ENCODE measurements around the gene GPR176. TPM values are rescaled to one million over a fixed set of nuclear protein-coding genes. Genes with fewer than 3 reads are reported as not detected.

The GPR176 gene
- polyA plus RNA-seq, 1 donor: 9.4 TPM

- H3K9me3 ChIP-seq (ENCODE audit: control insufficient read depth, low read depth, low read length): no peaks in the 10 kb centered on the region
- no peak for DNase-seq
- H3K27me3 ChIP-seq (ENCODE audit: control insufficient read depth, insufficient read depth, low read length): no peaks in the 10 kb centered on the region
- H3K36me3 ChIP-seq (ENCODE audit: control insufficient read depth, insufficient read depth, low read length): no peaks in the 10 kb centered on the region
- WGBS (ENCODE audit: insufficient coverage, low lambda C conversion rate): 83% methylated on average over 1 of the region's 1 CpG
- no peaks in the 10 kb centered on the region for H3K4me1 ChIP-seq (ENCODE audit: control insufficient read depth, insufficient read depth, low read length)
- H3K4me3 ChIP-seq (ENCODE audit: low read length): no peak overlapping the region
- H3K27ac ChIP-seq (ENCODE audit: low read length): no peak overlapping the region
Measured at GRCh38 chr15:39850436-39850835, 69.6 kb downstream of the GPR176 start.

GRCh38 chr15:39846108-39846507, 74.0 kb downstream of the GPR176 start:
- Histone ChIP-seq H3K4me3 (ENCODE audit: low read length) (no peak overlapping the region), H3K27me3 (ENCODE audit: control insufficient read depth, insufficient read depth, low read length) (no peaks in the 10 kb centered on the region), H3K36me3 (ENCODE audit: control insufficient read depth, insufficient read depth, low read length) (no peaks in the 10 kb centered on the region), H3K27ac (ENCODE audit: low read length) (no peak overlapping the region), H3K4me1 (ENCODE audit: control insufficient read depth, insufficient read depth, low read length) (no peaks in the 10 kb centered on the region), H3K9me3 (ENCODE audit: control insufficient read depth, low read depth, low read length) (no peaks in the 10 kb centered on the region)
- DNase-seq: no peak
- WGBS (ENCODE audit: insufficient coverage, low lambda C conversion rate): no CpG with 5 or more reads among the region's 2 CpGs

- Histone ChIP-seq H3K36me3 (ENCODE audit: control insufficient read depth, insufficient read depth, low read length) (no peaks in the 10 kb centered on the region), H3K27me3 (ENCODE audit: control insufficient read depth, insufficient read depth, low read length) (no peaks in the 10 kb centered on the region), H3K4me1 (ENCODE audit: control insufficient read depth, insufficient read depth, low read length) (no peaks in the 10 kb centered on the region), H3K4me3 (ENCODE audit: low read length) (no peak overlapping the region), H3K27ac (ENCODE audit: low read length) (no peak overlapping the region), H3K9me3 (ENCODE audit: control insufficient read depth, low read depth, low read length) (no peaks in the 10 kb centered on the region)
- 75% methylated on average over 2 of the region's 5 CpGs for WGBS (ENCODE audit: insufficient coverage, low lambda C conversion rate)
- DNase-seq: no peak
Measured at GRCh38 chr15:39845582-39845981, 74.5 kb downstream of the GPR176 start.

- no CpG with 5 or more reads among the region's 2 CpGs for WGBS (ENCODE audit: insufficient coverage, low lambda C conversion rate)
- H3K27me3 ChIP-seq (ENCODE audit: control insufficient read depth, insufficient read depth, low read length): no peaks in the 10 kb centered on the region
- no peaks in the 10 kb centered on the region for H3K9me3 ChIP-seq (ENCODE audit: control insufficient read depth, low read depth, low read length)
- no peak overlapping the region for H3K27ac ChIP-seq (ENCODE audit: low read length)
- no peaks in the 10 kb centered on the region for H3K36me3 ChIP-seq (ENCODE audit: control insufficient read depth, insufficient read depth, low read length)
- H3K4me1 ChIP-seq (ENCODE audit: control insufficient read depth, insufficient read depth, low read length): no peaks in the 10 kb centered on the region
- DNase-seq: no peak
- H3K4me3 ChIP-seq (ENCODE audit: low read length): no peak overlapping the region
Measured at GRCh38 chr15:39843565-39843964, 76.5 kb downstream of the GPR176 start.

- peak in 1 of 2 donors; percentile 19 for DNase-seq
- Histone ChIP-seq H3K36me3 (ENCODE audit: control insufficient read depth, insufficient read depth, low read length) (no peaks in the 10 kb centered on the region), H3K4me1 (ENCODE audit: control insufficient read depth, insufficient read depth, low read length) (no peaks in the 10 kb centered on the region), H3K27me3 (ENCODE audit: control insufficient read depth, insufficient read depth, low read length) (no peaks in the 10 kb centered on the region), H3K4me3 (ENCODE audit: low read length) (no peak overlapping the region), H3K9me3 (ENCODE audit: control insufficient read depth, low read depth, low read length) (no peaks in the 10 kb centered on the region), H3K27ac (ENCODE audit: low read length) (no peak overlapping the region)
- no CpG with 5 or more reads among the region's 1 CpG for WGBS (ENCODE audit: insufficient coverage, low lambda C conversion rate)
Measured at GRCh38 chr15:39837454-39837853, 82.6 kb downstream of the GPR176 start.

- Histone ChIP-seq H3K4me1 (ENCODE audit: control insufficient read depth, insufficient read depth, low read length) (no peaks in the 10 kb centered on the region), H3K27ac (ENCODE audit: low read length) (no peak overlapping the region), H3K4me3 (ENCODE audit: low read length) (no peak overlapping the region), H3K27me3 (ENCODE audit: control insufficient read depth, insufficient read depth, low read length) (no peaks in the 10 kb centered on the region), H3K9me3 (ENCODE audit: control insufficient read depth, low read depth, low read length) (no peaks in the 10 kb centered on the region), H3K36me3 (ENCODE audit: control insufficient read depth, insufficient read depth, low read length) (no peaks in the 10 kb centered on the region)
- 100% methylated on average over 1 of the region's 2 CpGs for WGBS (ENCODE audit: insufficient coverage, low lambda C conversion rate)
- DNase-seq: peak in 1 of 2 donors; percentile 11
Measured at GRCh38 chr15:39835550-39835949, 84.5 kb downstream of the GPR176 start.

- no peak overlapping the region for H3K4me3 ChIP-seq (ENCODE audit: low read length)
- H3K9me3 ChIP-seq (ENCODE audit: control insufficient read depth, low read depth, low read length): no peaks in the 10 kb centered on the region
- H3K27me3 ChIP-seq (ENCODE audit: control insufficient read depth, insufficient read depth, low read length): no peaks in the 10 kb centered on the region
- no peaks in the 10 kb centered on the region for H3K36me3 ChIP-seq (ENCODE audit: control insufficient read depth, insufficient read depth, low read length)
- no peak for DNase-seq
- H3K4me1 ChIP-seq (ENCODE audit: control insufficient read depth, insufficient read depth, low read length): no peaks in the 10 kb centered on the region
- H3K27ac ChIP-seq (ENCODE audit: low read length): no peak overlapping the region
Measured at GRCh38 chr15:39834256-39834655, 85.8 kb downstream of the GPR176 start.

GRCh38 chr15:39833515-39833981, 86.5 kb downstream of the GPR176 start:
- WGBS (ENCODE audit: insufficient coverage, low lambda C conversion rate): no CpG with 5 or more reads among the region's 3 CpGs
- no peak overlapping the region for H3K4me3 ChIP-seq (ENCODE audit: low read length)
- H3K36me3 ChIP-seq (ENCODE audit: control insufficient read depth, insufficient read depth, low read length): no peaks in the 10 kb centered on the region
- H3K27ac ChIP-seq (ENCODE audit: low read length): no peak overlapping the region
- no peaks in the 10 kb centered on the region for H3K27me3 ChIP-seq (ENCODE audit: control insufficient read depth, insufficient read depth, low read length)
- no peaks in the 10 kb centered on the region for H3K9me3 ChIP-seq (ENCODE audit: control insufficient read depth, low read depth, low read length)
- no peak for DNase-seq
- no peaks in the 10 kb centered on the region for H3K4me1 ChIP-seq (ENCODE audit: control insufficient read depth, insufficient read depth, low read length)

GRCh38 chr15:39830166-39830565, 89.9 kb downstream of the GPR176 start:
- no peak for DNase-seq
- no peaks in the 10 kb centered on the region for H3K9me3 ChIP-seq (ENCODE audit: control insufficient read depth, low read depth, low read length)
- H3K36me3 ChIP-seq (ENCODE audit: control insufficient read depth, insufficient read depth, low read length): no peaks in the 10 kb centered on the region
- H3K27me3 ChIP-seq (ENCODE audit: control insufficient read depth, insufficient read depth, low read length): peaks cover 16% of the 10 kb centered on the region
- H3K4me3 ChIP-seq (ENCODE audit: low read length): no peak overlapping the region
- no peak overlapping the region for H3K27ac ChIP-seq (ENCODE audit: low read length)
- no peaks in the 10 kb centered on the region for H3K4me1 ChIP-seq (ENCODE audit: control insufficient read depth, insufficient read depth, low read length)
- WGBS (ENCODE audit: insufficient coverage, low lambda C conversion rate): 40% methylated on average over 1 of the region's 1 CpG

- H3K27me3 ChIP-seq (ENCODE audit: control insufficient read depth, insufficient read depth, low read length): peaks cover 16% of the 10 kb centered on the region
- no peaks in the 10 kb centered on the region for H3K9me3 ChIP-seq (ENCODE audit: control insufficient read depth, low read depth, low read length)
- H3K4me1 ChIP-seq (ENCODE audit: control insufficient read depth, insufficient read depth, low read length): no peaks in the 10 kb centered on the region
- no peak overlapping the region for H3K4me3 ChIP-seq (ENCODE audit: low read length)
- H3K36me3 ChIP-seq (ENCODE audit: control insufficient read depth, insufficient read depth, low read length): no peaks in the 10 kb centered on the region
- DNase-seq: peak in 1 of 2 donors; percentile 43
- WGBS (ENCODE audit: insufficient coverage, low lambda C conversion rate): 80% methylated on average over 1 of the region's 6 CpGs
- H3K27ac ChIP-seq (ENCODE audit: low read length): no peak overlapping the region
Measured at GRCh38 chr15:39828374-39828931, 91.6 kb downstream of the GPR176 start.

- Histone ChIP-seq H3K27me3 (ENCODE audit: control insufficient read depth, insufficient read depth, low read length) (peaks cover 16% of the 10 kb centered on the region), H3K36me3 (ENCODE audit: control insufficient read depth, insufficient read depth, low read length) (no peaks in the 10 kb centered on the region), H3K27ac (ENCODE audit: low read length) (no peak overlapping the region), H3K9me3 (ENCODE audit: control insufficient read depth, low read depth, low read length) (no peaks in the 10 kb centered on the region), H3K4me3 (ENCODE audit: low read length) (no peak overlapping the region), H3K4me1 (ENCODE audit: control insufficient read depth, insufficient read depth, low read length) (no peaks in the 10 kb centered on the region)
- WGBS (ENCODE audit: insufficient coverage, low lambda C conversion rate): 60% methylated on average over 1 of the region's 2 CpGs
- no peak for DNase-seq
Measured at GRCh38 chr15:39826975-39827374, 93.1 kb downstream of the GPR176 start.

Measured in large intestine (tissue), 3 donors.